WERI-Rb-1 (cell line): ENCODE data around the gene RRAS.

ENCODE experiments used
- DNase-seq: peaks from one replicate; pipeline ENCODE4 v3.0.0-alpha.2; 2020
- H3K27ac ChIP-seq: fragments of 250-450 bp; sonication (Bioruptor Pico); 2 replicates; pipeline ENCODE4 v1.5.1; 2020; ENCODE audit warnings: mild to moderate bottlenecking, moderate library complexity
- H3K27me3 ChIP-seq: fragments of 250-450 bp; sonication (Bioruptor Pico); 2 replicates; pipeline ENCODE4 v1.5.1; 2021; ENCODE audit warnings: mild to moderate bottlenecking, low read depth, moderate library complexity; ENCODE audit not compliant: insufficient read depth, severe bottlenecking
- H3K36me3 ChIP-seq: fragments of 250-450 bp; sonication (Bioruptor Pico); 2 replicates; pipeline ENCODE4 v1.5.1; 2020; ENCODE audit warnings: mild to moderate bottlenecking, moderate library complexity
- H3K4me3 ChIP-seq: 2 replicates; pipeline ENCODE4 v1.5.1; 2011; ENCODE audit warnings: low read depth, mild to moderate bottlenecking, control low read depth, low read length
- H3K9me3 ChIP-seq: fragments of 250-450 bp; sonication (Bioruptor Pico); 2 replicates; pipeline ENCODE4 v1.5.1; 2021; ENCODE audit warnings: mild to moderate bottlenecking, moderate library complexity; ENCODE audit not compliant: severe bottlenecking
- CTCF ChIP-seq: IDR thresholded peaks from 2 replicates; pipeline ENCODE4 v1.5.1; 2011; ENCODE audit warnings: low read depth, mild to moderate bottlenecking, control low read depth, inconsistent platforms, low read length

RRAS gene

GRCh38 chr19:49591731-49592485, 48.0 kb downstream of the RRAS start:
- Histone ChIP-seq H3K27me3 (no peaks in the 10 kb centered on the region), H3K9me3 (no peaks in the 10 kb centered on the region), H3K36me3 (peaks cover 34% of the 10 kb centered on the region), H3K4me3 (peak overlapping the region; percentile 85), H3K27ac (peak overlapping the region; percentile 97)
- DNase-seq = peak; percentile 73
- no peak for TF ChIP-seq CTCF

GRCh38 chr19:49590971-49591730, 48.8 kb downstream of the RRAS start, which contains the start of gene PRR12:
Gene PRR12 (plus strand): TSS chr19:49591182. CDS start chr19:49591655, 473 bp downstream.
- H3K4me3 ChIP-seq = peak within 1 kb of the TSS; percentile 85
- DNase-seq = peak; percentile 59
- no peaks in the 10 kb centered on the region for H3K27me3 ChIP-seq
- H3K9me3 ChIP-seq = no peaks in the 10 kb centered on the region
- TF ChIP-seq CTCF = no peak
- H3K36me3 ChIP-seq = peaks cover 26% of the 10 kb centered on the region
- peak within 1 kb of the TSS; percentile 97 for H3K27ac ChIP-seq

GRCh38 chr19:49590071-49590970, 49.6 kb downstream of the RRAS start:
- peak overlapping the region; percentile 85 for H3K4me3 ChIP-seq
- H3K36me3 ChIP-seq = peaks cover 20% of the 10 kb centered on the region
- peak overlapping the region; percentile 91 for H3K27ac ChIP-seq
- no peaks in the 10 kb centered on the region for H3K9me3 ChIP-seq
- TF ChIP-seq CTCF = no peak
- no peaks in the 10 kb centered on the region for H3K27me3 ChIP-seq
- DNase-seq = peak; percentile 98

- no peak for TF ChIP-seq CTCF
- H3K9me3 ChIP-seq = no peaks in the 10 kb centered on the region
- no peak overlapping the region for H3K4me3 ChIP-seq
- H3K27me3 ChIP-seq = no peaks in the 10 kb centered on the region
- no peak overlapping the region for H3K27ac ChIP-seq
- H3K36me3 ChIP-seq = peaks cover 16% of the 10 kb centered on the region
- DNase-seq = peak; percentile 21
Observed at GRCh38 chr19:49589502-49589905, 50.4 kb downstream of the RRAS start.

- DNase-seq = peak; percentile 25
- Histone ChIP-seq H3K9me3 (no peaks in the 10 kb centered on the region), H3K36me3 (peaks cover 7% of the 10 kb centered on the region), H3K27ac (no peak overlapping the region), H3K4me3 (no peak overlapping the region), H3K27me3 (no peaks in the 10 kb centered on the region)
- no peak for TF ChIP-seq CTCF
Observed at GRCh38 chr19:49588365-49589122, 51.4 kb downstream of the RRAS start.
